NCI-H226 (cell line): ENCODE results near the gene NBEAL1.
"Not testable (repeated sequence)": the region's sequence is repeated elsewhere in the genome, so short reads cannot be mapped to it uniquely, and the experiment has no call there.

Source experiments
- DNase-seq: peaks from one replicate; pipeline ENCODE4 v3.0.0-alpha.2; 2015

Gene NBEAL1

GRCh38 chr2:203014456-203015199 lies at the start of gene NBEAL1:
Gene NBEAL1, plus strand, starts transcription at chr2:203014875. Its CDS starts 1,510 bp downstream, at chr2:203016385.
- peak; percentile 82 for DNase-seq

DNA sequence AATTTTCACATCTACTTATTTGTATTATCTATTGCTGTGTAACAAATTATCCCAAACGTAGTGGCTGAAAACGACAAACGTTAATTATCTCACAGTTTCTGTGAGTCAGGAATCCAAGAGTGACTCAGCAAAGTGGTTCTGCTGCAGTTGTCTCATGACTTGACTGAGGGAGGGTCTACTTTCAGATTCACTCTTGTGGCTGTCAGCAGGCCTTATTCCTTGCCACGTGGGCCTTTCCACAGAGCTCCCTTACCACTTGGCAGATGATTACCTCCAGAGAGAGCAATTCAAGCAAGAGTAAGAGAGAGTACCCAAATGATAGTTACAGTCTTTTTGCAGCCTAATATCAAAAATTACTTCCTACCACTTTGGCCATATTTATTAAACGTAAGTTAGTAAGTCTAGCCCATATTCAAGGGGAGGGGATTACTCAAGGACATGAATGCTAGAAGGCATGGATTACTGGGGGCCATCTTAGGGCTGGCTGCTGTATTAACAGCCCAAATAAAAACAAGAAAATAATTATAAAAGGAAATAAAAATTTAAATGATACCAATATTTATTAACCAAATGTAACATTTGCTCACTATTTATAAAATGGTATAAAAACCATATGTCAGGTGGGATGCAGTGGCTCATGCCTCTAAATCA lies 48.7 kb upstream of the NBEAL1 start:
- no peak for DNase-seq

DNA sequence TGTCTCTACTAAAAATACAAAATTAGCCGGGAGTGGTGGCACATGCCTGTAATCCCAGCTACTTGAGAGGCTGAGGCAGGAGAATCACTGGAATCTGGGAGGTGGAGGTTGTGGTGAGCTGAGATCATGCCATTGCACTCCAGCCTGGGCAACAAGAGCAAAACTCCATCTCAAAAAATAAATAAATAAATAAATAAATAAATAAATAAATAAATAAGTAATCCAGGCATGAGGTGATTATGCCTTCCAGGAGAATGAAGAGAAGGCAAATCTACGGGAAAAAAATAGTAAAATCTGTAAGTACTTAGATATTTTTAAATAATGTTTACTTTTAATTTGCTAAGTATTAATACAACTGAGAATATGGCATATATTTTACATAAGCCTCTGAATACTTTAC lies 45.3 kb upstream of the NBEAL1 start:
- not testable (repeated sequence) for DNase-seq

DNA sequence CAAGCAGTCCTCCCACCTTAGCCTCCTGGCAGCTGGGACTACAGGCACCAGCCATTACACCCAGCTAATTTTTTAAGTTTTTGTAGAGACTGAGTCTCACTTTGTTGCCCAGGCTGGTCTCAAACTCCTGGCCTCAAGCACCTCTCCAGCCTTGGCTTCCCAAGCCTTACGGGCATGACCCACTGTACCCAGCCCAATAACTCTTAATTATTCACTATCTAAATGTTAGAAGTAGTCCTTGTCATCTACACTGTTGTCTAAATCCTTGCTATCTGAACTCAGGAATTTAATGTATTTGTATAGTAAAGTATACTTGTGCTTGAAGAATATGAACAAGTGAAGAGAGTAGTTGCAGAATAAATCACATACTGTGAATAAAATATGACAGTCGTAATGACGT lies 37.9 kb upstream of the NBEAL1 start:
- DNase-seq, result no peak

DNA sequence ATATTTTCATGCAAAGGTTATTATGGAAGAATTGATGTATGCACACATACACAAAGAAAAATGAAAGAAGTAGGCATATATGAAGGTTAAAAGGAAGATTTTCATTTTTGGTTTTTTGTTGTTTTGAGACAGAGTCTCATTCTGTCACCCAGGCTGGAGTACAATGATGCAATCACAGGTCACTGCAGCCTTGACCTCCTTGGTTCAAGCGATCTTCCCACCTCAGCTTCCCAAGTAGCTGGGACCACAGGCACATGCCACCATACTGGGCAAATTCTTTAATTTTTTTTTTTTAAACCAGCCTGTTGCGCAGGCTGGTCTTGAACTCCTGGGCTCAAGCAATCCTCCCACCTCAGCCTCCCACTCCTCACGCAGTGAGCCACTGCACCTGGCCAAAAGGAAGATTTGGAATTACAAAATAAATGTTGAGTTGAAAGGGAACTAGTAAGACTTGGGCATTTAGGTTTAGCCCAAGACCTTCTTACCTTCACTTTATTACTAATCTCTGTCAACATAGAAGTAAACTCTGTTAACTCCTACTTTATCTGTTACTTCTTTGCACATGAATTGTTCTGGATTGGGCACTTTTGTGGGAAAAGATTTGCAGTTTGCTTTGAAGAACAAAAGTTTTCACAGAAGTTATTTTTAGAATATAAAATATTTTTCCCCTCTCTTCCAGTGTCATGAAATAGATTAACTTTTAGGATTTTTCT lies 31.7 kb upstream of the NBEAL1 start:
- no peak for DNase-seq

GRCh38 chr2:202989749-202990148 lies 24.9 kb upstream of the NBEAL1 start:
- no peak for DNase-seq

- DNase-seq, result no peak
Observed at GRCh38 chr2:202990501-202990900, 24.2 kb upstream of the NBEAL1 start.

GRCh38 chr2:202997113-202997512 lies 17.6 kb upstream of the NBEAL1 start:
- not testable (repeated sequence) for DNase-seq

DNA sequence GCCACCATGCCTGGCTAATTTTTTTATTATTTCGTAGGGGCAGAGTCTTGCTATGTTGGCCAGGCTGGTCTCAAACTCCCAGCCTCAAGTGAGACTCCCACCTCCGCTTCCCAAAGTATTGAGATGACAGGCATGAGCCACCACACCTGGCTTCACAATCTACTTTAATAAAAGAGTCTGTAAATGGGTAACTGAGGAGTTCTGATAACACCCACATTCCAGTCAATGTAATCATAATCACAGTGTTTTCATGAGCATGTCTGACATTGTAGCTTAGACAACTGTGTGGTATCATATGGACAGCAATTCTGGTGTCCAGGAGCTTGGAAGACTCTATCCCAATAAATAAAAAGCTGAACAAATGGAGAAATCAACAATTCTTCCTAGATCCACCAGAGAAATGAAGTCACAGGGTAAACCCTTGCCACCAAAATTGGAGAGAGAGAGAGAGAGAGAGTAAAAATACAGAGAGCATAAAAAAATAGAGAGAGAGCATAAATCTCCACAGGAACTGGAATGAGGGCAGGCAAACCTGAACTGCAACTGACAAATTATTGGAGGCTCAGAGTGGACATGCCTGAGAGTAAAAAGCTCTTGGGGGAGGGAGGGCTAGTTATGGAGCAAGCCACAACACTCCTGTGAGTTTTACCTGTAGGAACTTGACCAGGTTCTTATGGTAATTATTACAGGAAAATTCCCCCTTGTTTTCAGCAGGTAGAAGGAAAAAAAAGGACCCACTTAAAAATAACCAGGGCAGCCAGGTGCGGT lies 12.4 kb upstream of the NBEAL1 start:
- DNase-seq, result peak; percentile 3

GRCh38 chr2:203003716-203004115 lies 11.0 kb upstream of the NBEAL1 start:
- DNase-seq, result no peak

- DNase-seq, result no peak
Observed at GRCh38 chr2:203016716-203017115, 2.0 kb downstream of the NBEAL1 start.

DNA sequence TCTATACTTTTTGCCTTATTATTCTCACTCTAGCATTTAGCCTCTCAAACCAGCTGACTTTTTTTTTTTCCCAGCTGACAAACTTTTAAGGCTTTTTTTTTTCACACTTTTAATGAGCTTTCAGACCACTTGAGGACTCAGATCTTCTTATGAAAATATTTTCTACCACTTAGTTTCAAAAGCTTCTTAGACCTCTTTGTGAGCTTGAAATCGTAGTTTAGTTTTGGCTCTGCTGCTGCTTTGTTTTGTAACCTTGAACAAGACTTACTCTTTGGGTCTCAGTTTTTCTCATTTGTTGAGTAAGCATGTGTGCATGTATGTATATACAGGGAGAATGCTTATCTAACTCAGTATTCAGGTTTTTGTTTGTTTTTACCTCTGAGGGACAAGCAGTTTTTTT lies 3.5 kb downstream of the NBEAL1 start:
- no peak for DNase-seq

- DNase-seq, result no peak
Observed at GRCh38 chr2:203019142-203019541, 4.5 kb downstream of the NBEAL1 start.

DNA sequence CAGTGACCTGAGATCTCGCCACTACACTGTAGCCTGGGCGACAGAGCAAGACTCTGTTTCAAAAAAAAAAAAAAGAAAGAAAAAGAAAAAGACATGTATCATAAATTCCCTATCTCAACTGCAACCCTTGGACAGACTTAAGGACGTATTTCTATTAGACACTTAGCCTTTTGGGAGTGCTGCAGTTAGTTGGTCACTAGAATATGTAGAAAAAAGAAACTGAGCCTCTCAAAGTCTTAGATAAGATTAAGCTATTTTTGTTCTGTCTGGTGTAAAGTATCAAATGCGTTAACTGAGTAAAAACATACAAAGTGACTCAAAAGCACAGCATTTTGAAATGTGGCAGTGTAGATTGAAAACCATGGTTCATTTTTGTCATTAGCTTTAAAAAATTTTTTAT lies 7.3 kb downstream of the NBEAL1 start:
- no peak for DNase-seq

GRCh38 chr2:203022751-203023150 lies 8.1 kb downstream of the NBEAL1 start:
- DNase-seq, result no peak

DNA sequence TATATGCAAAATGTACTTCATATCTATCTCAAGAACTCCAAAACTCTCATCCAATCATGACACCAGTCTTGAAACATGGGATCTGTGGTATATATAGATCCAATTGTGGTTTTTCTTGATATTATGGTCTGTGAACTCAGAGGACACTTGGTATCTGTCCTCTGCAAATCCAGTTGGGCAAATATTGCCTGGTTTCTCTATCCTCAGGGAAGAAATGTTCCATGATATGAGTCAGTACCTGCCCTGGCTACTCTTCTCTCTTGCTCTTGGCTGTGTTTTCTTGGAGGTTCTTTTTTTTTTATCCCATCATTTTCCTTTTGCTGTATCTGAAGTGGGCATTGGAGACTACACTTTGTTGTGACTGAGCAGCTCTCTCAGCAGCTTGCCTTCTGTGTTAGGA lies 10.9 kb downstream of the NBEAL1 start:
- DNase-seq, result no peak

DNA sequence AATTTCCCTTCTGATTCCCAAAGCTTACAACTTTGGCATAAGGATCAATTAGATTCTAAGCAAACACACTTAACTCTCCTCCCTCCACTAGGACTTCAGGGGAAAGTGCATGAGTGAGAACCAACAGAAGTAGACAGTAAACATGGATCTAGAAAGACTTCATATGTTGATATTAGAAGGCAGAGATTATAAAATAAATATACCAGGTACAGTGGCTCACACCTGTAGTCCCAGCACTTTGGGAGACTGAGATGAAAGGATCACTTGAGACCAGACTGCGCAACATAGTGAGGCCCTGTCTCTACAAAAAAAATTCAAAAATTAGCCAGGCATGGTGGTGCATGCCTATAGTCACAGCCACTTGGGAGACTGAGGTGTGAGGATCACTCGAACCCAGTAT lies 15.9 kb downstream of the NBEAL1 start:
- DNase-seq, result no peak

DNA sequence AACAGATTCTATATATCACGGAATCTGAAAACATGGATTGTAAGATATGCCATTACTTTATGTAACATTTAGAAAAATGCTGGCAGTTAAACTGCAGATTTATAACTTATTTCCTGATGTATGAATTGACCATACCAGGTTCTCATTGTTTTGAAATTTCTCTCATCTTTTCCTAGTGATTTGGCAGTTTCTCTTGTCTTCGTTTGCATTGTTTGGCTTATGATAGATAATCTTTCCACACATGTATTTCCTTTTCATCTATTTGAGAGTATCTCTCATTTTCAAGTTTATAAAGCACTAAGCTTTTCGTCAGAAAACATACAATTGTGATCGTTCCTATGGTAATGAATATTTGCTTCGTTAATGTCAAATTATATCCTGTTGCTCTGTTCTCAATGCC lies 16.3 kb downstream of the NBEAL1 start:
- no peak for DNase-seq

- no peak for DNase-seq
Observed at GRCh38 chr2:203033395-203033794, 18.7 kb downstream of the NBEAL1 start.

DNA sequence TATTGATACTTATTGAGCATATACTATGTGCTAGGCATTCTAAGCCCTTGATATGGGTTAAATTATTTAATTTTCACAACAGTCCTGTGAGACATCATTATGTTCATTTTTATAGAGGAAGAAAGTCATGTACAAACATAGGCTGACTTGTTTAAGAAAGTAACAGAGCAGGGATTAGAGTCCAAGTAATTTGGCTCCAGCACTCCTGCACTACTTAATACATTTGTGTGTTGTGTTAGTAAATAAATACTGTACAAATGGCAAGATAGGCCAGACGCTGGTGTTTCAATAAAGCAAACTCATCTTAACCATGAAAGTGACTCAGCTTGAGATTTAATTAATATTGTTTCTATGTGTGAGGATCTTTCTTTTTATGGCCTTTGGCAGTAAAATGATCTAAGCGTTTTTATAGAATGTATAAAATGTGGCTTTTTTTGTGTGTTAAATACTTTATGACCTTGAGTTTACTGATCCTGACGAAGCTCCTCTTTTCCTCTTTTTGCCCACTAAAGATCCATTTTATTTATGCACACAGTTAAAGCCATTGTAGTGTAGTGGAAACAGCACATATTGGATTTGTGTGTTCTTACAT lies 21.3 kb downstream of the NBEAL1 start:
- DNase-seq, result no peak

- DNase-seq, result no peak
Observed at GRCh38 chr2:203037026-203037425, 22.4 kb downstream of the NBEAL1 start.

GRCh38 chr2:203038586-203038985 lies 23.9 kb downstream of the NBEAL1 start:
- no peak for DNase-seq

- DNase-seq, result not testable (repeated sequence)
Observed at GRCh38 chr2:203039211-203039610, 24.5 kb downstream of the NBEAL1 start.
